Vagina (tissue), 2 donors: ENCODE data around the gene ZNF613.

ENCODE experiments used
- POLR2AphosphoS5 ChIP-seq, 2 donors: sonication (generic); formaldehyde crosslinking; IDR thresholded peaks; one replicate each; pipeline ENCODE4 v1.9.0; 2017; ENCODE audit warnings: antibody characterized with exemption in 2 of 2, mild to moderate bottlenecking in 2 of 2, low read depth in 1 of 2; ENCODE audit not compliant: insufficient read depth in 1 of 2
- TF ChIP-seq, protein P1 (sequence below), 3 experiments: fragments of 450-650 bp in 2 of 3; fragments of 200-600 bp in 1 of 3; sonication (generic) in 1 of 3; IDR thresholded peaks; one replicate each; pipeline ENCODE4 v1.5.1; 2017 to 2019; ENCODE audit warnings: antibody characterized with exemption in 3 of 3, mild to moderate bottlenecking in 2 of 3, moderate library complexity in 2 of 3

DNA sequence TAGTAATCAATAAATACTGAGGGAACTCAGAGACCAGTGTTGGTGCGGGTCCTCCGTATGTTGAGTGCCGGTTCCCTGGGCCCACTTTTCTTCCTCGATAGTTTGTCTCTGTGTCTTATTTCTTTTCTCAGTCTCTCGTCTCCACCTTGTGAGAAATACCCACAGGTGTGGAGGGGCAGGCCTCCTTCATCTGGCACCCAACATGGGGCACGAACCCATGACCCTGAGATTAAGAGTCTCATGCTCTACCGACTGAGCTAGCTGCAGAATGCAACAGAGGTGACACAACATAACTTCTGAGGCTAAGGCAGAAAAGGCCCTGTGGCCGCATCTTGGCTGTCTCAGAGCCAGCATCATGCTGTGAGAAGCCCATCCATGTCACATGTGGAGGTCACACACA, 5.3 kb upstream of the ZNF613 start:
- TF ChIP-seq POLR2AphosphoS5 (IDR thresholded peaks at IDR 0.05; ENCODE audit: insufficient read depth in 1 of 2, low read depth in 1 of 2), result no peak
- TF ChIP-seq, protein P1, sequence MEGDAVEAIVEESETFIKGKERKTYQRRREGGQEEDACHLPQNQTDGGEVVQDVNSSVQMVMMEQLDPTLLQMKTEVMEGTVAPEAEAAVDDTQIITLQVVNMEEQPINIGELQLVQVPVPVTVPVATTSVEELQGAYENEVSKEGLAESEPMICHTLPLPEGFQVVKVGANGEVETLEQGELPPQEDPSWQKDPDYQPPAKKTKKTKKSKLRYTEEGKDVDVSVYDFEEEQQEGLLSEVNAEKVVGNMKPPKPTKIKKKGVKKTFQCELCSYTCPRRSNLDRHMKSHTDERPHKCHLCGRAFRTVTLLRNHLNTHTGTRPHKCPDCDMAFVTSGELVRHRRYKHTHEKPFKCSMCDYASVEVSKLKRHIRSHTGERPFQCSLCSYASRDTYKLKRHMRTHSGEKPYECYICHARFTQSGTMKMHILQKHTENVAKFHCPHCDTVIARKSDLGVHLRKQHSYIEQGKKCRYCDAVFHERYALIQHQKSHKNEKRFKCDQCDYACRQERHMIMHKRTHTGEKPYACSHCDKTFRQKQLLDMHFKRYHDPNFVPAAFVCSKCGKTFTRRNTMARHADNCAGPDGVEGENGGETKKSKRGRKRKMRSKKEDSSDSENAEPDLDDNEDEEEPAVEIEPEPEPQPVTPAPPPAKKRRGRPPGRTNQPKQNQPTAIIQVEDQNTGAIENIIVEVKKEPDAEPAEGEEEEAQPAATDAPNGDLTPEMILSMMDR (IDR thresholded peaks at IDR 0.05), result no peak
